GM10847 (cell line): ENCODE results near the gene PAX5.
A peak's percentile ranks its signal among the peaks of the same experiment; 100 is the strongest.

Experiments
- POLR2A ChIP-seq: IDR thresholded peaks from 2 replicates; pipeline ENCODE4 v1.6.1; 2011; ENCODE audit not compliant: insufficient read length; ENCODE audit errors: extremely low read depth

PAX5 gene

GRCh38 chr9:37028420-37029031 is 5.5 kb downstream of the PAX5 start:
- no peak for TF ChIP-seq POLR2A

DNA sequence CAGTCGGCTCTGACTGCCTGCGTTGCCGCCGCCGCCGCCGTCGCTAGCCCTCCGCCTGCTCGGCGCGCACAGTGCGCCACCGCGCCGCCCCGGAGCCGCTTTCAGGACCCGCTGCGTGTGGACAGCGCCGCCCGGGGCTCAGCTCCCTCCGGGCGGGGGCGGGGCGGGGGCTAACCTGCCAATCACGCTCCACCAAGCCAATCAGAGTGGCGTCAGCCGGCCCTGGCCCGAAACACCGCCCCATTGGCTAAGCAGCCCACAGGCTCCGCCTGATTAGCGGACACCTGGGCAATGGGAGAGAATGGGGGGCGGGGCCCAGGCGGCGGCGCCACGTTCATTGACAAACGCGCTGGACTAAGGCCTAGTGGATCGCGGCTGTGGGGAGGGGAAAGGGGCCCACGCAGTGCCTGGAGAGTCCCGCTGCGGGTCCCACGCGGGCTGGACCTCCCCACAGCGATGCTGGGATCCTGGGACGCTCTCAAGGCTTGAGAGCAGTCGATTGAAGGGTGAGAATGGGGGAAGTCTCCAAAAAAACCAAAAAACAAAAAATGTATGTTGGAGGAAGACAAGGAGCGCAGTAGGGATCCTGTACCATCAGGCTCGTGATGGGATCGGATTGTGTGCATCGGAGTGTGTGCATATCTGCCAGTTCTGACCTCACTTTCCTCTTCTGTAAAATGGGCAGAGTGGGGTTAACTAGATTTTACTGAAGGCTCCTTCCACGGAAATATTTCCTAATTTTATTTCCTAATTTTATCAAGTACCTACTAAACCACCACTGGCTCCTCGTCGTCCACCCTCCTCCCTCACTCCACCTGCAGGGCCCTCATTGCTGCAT is 6.3 kb downstream of the PAX5 start:
- peak; percentile 77 for TF ChIP-seq POLR2A

DNA sequence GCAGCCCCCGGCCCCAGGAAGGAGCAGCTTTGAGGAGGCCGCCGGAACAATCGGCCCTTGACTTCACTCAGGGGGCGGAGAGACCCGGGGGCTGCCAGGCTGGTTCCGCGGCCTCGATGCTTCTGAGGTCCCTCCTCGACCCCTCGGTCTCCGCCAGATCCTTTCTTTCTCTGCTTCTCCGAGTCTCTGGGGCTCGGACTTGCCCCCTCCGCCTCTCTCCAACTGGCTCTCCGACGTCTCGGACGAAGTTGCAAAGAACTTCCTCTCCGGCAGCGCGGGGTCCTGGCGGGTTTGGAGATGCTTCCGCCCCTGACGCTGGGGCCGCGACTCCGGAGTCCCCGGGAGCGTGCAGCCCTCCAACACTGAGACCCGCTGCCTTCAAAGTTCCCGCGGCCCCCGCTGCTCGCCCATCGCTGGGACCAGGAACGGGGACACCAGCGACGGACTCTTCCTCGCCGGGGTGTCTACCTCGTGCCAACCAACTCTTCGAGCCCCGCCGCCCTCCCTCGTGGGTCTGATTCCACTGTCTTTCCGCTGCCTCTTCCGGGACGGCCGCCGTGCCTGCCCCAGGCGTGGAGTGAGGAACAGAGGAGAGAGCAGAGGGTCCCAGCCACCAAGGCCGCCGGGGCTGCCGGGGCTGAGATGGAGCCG is 7.0 kb downstream of the PAX5 start:
- TF ChIP-seq POLR2A, result no peak

- TF ChIP-seq POLR2A, result no peak
Observed at GRCh38 chr9:37026113-37026930, 7.7 kb downstream of the PAX5 start.

GRCh38 chr9:37025823-37026112 is 8.3 kb downstream of the PAX5 start:
- no peak for TF ChIP-seq POLR2A

GRCh38 chr9:37025071-37025822 is 8.8 kb downstream of the PAX5 start:
- peak; percentile 28 for TF ChIP-seq POLR2A

- no peak for TF ChIP-seq POLR2A
Observed at GRCh38 chr9:37017546-37017945, 16.5 kb downstream of the PAX5 start.

DNA sequence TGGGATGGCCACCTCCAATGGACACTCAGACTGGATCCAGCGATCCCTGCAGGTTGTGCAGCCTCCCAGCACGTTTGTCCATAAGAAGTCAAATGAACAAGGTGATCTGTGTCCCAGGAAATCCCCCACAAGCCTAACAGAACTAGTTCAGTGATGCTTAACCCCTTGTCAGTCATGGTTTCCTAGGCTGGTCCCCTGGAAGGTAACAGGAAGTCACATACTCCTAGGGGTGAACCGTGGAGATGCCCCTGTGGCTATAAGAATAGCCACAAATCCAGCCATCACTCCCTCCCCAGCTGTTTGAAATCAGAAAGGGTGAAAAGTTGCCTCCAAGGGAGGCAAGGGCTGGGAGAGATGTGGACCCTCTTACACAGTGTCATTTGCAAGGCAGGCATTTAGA is 22.5 kb downstream of the PAX5 start:
- no peak for TF ChIP-seq POLR2A

DNA sequence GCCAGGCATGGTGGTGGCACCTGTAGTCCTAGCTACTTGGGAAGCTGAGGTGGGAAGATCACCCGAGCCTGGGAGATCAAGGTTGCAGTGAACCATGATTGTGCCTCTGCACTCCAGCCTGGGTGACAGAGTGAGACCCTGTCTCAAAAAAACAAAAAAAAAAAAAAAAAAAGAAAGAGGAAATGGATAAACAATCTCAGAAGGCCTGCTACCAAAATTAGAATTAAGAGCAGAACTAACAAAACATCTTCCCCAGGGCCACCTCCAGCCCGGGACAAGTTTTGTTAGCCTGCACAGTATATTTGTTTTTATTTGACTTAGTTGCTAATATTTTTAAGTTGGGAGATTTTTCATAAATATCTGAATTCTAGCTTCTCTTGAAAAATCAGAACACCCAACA is 23.1 kb downstream of the PAX5 start:
- no peak for TF ChIP-seq POLR2A

DNA sequence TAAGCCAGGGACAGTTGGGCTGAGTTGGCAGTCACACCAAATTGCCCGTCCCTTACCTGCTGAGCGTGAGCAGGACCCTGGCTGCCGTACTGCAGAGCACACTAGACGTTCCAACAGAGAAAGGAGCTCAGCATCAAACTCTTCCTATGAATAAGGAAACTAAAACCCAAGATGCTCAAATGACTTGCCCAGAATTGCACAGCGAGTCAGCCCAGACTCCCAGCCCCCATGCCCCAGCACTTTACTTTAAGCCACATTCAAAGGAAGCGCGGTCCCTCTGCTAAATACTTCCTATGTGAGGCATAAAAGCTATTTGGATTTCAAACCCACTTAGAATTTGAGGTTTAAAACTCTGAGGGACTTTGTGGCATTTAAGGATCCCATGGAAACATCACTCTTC is 23.9 kb downstream of the PAX5 start:
- no peak for TF ChIP-seq POLR2A

- TF ChIP-seq POLR2A, result no peak
Observed at GRCh38 chr9:37007295-37007694, 26.8 kb downstream of the PAX5 start.

DNA sequence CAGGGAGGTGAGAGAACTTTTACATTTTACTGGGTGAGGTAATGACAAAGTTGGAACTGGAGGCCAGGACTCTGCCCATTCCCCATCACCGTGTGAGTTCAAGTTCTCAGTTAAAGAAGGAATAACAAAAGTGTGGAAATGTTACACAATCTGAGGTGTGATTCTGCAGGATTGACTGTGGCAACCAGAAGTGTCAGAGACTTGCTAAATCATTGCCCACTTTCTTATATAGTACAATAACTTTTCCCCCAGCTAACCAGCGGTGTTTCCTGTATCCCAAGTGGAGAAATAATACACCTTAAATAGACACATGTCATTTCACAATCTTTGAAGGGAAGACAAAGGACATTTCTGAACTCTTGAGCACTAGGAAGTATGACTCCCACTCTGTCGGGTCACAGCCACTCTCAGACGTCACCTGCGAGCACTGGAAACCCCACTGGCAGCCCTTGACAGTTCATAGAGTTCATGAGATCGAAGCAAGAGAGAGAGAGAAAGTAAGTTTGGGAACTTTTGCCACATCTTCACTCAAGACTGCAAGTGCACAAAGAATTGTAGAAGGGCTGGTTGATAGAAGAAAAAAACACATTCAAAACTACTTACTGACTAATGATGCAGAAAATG is 28.4 kb downstream of the PAX5 start:
- TF ChIP-seq POLR2A, result no peak

GRCh38 chr9:37004424-37004935 is 29.6 kb downstream of the PAX5 start:
- TF ChIP-seq POLR2A, result no peak
